ENCODE data around the gene KLHL33. TPM values are rescaled to one million over a fixed set of nuclear protein-coding genes. Genes with fewer than 3 reads are reported as not detected.

KLHL33 gene, protein sequence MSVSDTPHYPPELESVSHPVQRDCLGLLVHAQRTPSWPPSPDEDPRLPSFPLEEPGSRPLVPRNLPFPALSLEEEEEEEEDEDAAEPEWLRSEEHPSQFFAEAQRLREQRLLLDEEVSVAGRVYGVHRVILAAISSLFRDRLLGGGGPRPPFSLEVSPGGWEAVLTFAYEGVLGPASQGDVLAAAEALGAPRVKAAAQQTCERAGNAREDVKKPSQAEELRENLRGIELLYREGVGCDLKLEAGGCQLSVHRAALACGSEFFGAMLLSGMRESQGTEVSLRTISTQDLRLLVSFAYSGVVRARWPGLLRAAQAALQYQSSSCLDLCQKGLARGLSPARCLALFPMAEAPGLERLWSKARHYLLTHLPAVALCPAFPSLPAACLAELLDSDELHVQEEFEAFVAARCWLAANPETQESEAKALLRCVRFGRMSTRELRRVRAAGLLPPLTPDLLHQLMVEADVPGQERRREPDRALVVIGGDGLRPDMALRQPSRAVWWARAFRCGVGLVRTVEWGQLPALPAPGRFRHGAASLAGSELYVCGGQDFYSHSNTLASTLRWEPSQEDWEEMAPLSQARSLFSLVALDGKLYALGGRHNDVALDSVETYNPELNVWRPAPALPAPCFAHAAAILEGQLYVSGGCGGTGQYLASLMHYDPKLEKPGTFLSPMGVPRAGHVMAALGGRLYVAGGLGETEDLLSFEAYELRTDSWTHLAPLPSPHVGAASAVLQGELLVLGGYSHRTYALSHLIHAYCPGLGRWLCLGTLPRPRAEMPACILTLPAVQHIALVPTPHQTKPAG
- total RNA-seq (2022), result 0.14 TPM in 1 of 2 replicates, not detected in the other
- Bru-seq, nascent RNA, result not detected
- BruChase-seq, experiment 1, labeled RNA remaining after a 6-hour chase, result not detected
- BruChase-seq, experiment 2, labeled RNA remaining after a 2-hour chase, result percentile 8 among the genes with signal in this experiment
- long read RNA-seq, result 0 reads

DNA sequence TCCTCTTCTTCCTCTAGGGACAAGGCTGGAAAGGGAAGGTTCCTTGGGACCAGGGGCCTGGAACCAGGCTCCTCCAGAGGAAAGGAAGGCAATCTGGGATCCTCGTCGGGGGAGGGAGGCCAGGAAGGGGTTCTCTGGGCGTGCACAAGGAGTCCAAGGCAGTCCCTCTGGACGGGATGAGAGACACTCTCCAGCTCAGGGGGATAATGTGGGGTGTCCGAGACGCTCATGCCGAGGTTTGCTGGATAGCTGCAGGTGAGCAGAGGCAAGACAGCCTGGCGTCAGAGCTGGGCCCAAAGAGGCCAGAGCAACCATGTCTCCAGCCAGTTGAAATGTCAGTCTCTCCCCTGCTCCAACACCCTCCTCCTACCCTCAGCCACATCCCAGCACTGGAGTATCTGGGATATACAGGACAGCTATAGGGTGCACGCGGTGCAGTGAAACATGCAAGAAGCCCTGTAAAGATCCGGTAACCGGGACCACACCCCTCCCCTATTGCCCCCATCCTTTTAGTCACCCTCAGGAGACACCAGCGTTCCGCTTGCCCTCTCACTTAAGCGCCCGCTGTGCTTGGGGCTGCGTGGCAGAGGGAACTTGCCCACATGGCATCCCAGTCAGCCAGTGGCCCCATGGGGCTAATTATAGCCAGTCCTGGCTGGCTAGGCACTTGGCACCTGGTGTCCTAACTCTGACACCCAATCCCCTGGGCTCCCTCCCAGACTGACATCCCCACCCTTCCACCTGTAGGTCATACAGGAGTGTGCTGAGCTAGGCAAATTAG lies at the start of gene KLHL33:
KLHL33 (minus strand) TSS at position 585 of the 781 bp plus-strand sequence; CDS start at position 230, 355 bp downstream.
- ChIA-PET CTCF (interaction anchor here (0.6 to 1.4 kb wide), 4 partner anchors 18 to 177 kb away, joined by 3 to 4 read pairs (median 3); no protein-coding TSS in a partner anchor), POLR2A (no interaction called here)
- no peak within 1 kb of the TSS for H3K27ac Mint-ChIP-seq (ENCODE audit: low read depth, unreplicated experiment)
- intact Hi-C loops (cut with micrococcal nuclease), result no loop called here
- no peaks in the 10 kb centered on the region for H3K4me1 Mint-ChIP-seq (ENCODE audit: insufficient read depth, unreplicated experiment)
- no peaks in the 10 kb centered on the region for H3K36me3 Mint-ChIP-seq (ENCODE audit: insufficient read depth, unreplicated experiment)
- no peaks in the 10 kb centered on the region for H3K9me3 Mint-ChIP-seq (ENCODE audit: unreplicated experiment)
- no peak for DNase-seq (ENCODE audit: unreplicated experiment)
- no peaks in the 10 kb centered on the region for H3K27me3 Mint-ChIP-seq (ENCODE audit: insufficient read depth, unreplicated experiment)
- H3K4me3 Mint-ChIP-seq (ENCODE audit: unreplicated experiment), result no peak within 1 kb of the TSS
- BruUV-seq (replicated peaks), result no TSS peak
- TF ChIP-seq, protein P1, sequence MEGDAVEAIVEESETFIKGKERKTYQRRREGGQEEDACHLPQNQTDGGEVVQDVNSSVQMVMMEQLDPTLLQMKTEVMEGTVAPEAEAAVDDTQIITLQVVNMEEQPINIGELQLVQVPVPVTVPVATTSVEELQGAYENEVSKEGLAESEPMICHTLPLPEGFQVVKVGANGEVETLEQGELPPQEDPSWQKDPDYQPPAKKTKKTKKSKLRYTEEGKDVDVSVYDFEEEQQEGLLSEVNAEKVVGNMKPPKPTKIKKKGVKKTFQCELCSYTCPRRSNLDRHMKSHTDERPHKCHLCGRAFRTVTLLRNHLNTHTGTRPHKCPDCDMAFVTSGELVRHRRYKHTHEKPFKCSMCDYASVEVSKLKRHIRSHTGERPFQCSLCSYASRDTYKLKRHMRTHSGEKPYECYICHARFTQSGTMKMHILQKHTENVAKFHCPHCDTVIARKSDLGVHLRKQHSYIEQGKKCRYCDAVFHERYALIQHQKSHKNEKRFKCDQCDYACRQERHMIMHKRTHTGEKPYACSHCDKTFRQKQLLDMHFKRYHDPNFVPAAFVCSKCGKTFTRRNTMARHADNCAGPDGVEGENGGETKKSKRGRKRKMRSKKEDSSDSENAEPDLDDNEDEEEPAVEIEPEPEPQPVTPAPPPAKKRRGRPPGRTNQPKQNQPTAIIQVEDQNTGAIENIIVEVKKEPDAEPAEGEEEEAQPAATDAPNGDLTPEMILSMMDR (IDR thresholded peaks at IDR 0.05; ENCODE audit: unreplicated experiment), result no peak

DNA sequence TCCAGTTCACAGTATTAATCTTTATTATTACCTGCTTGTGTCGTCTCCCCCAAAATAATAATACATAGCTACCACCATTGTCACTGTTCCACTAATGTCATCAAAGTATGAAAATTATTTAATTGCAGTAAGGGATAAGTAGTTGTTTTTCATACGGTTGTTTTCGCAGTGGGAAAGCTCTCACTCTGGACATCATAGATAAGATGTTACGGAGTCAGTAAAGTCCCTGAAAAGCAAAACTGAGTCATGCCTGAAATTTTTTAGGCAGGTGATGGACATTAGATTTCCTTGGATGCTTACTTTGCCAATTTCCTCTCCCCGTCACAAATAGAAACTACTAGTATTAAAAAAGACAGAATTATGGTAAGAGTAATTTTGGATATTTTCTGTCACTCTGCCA lies 46.4 kb upstream of the KLHL33 start:
- H3K36me3 Mint-ChIP-seq (ENCODE audit: insufficient read depth, unreplicated experiment), result peaks cover 12% of the 10 kb centered on the region
- H3K9me3 Mint-ChIP-seq (ENCODE audit: unreplicated experiment), result no peaks in the 10 kb centered on the region
- no peak overlapping the region for H3K4me3 Mint-ChIP-seq (ENCODE audit: unreplicated experiment)
- ChIA-PET POLR2A (interaction anchor here (1.0 to 2.0 kb wide), 3 partner anchors 13 to 27 kb away, joined by 3 to 4 read pairs (median 4); partner anchors contain the start of genes APEX1, OSGEP, PIP4P1 and PNP), CTCF (interaction anchor here (1.1 to 1.2 kb wide), 2 partner anchors 47 to 126 kb away, joined by 3 to 5 read pairs; no protein-coding TSS in a partner anchor)
- TF ChIP-seq, protein P1 (IDR thresholded peaks at IDR 0.05; ENCODE audit: unreplicated experiment), result no peak
- no TSS peak for BruUV-seq (replicated peaks)
- intact Hi-C loops (cut with micrococcal nuclease), result no loop called here
- no peak overlapping the region for H3K27ac Mint-ChIP-seq (ENCODE audit: low read depth, unreplicated experiment)
- no peaks in the 10 kb centered on the region for H3K27me3 Mint-ChIP-seq (ENCODE audit: insufficient read depth, unreplicated experiment)
- peaks cover 5% of the 10 kb centered on the region for H3K4me1 Mint-ChIP-seq (ENCODE audit: insufficient read depth, unreplicated experiment)
- DNase-seq (ENCODE audit: unreplicated experiment), result no peak

DNA sequence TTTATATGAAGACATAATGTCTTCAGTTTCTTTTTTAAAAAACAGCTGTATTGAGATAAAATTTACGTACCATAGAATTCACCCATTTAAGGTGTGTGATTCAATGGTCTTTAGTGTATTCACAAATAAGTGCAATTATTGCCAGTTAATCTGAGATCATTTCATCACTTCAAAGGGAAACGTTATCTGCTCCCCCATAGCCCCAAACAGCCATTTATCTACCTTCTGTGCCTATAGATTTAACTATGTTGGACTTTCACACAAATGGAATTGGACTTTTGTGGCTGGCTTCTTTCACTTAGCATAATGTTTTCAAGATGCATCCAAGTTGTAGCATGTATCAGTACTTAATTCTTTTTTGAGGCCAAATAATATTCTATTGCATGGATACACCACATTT lies 42.9 kb upstream of the KLHL33 start:
- H3K36me3 Mint-ChIP-seq (ENCODE audit: insufficient read depth, unreplicated experiment), result peaks cover 47% of the 10 kb centered on the region
- CTCF ChIA-PET, result interaction anchor here (0.7 to 1.1 kb wide), 4 partner anchors 9 to 130 kb away, joined by 3 to 6 read pairs (median 4); partner anchors contain the start of gene PNP

More for the DNA sequence above, 42.9 kb upstream of the KLHL33 start:
- H3K4me3 Mint-ChIP-seq (ENCODE audit: unreplicated experiment), result no peak overlapping the region
- POLR2A ChIA-PET, result interaction anchor here (0.5 to 1.3 kb wide), 2 partner anchors 23 to 993 kb away, joined by 3 to 4 read pairs; partner anchors contain the start of gene APEX1
- intact Hi-C loops (cut with micrococcal nuclease), result no loop called here
- no peaks in the 10 kb centered on the region for H3K27me3 Mint-ChIP-seq (ENCODE audit: insufficient read depth, unreplicated experiment)
- no peaks in the 10 kb centered on the region for H3K9me3 Mint-ChIP-seq (ENCODE audit: unreplicated experiment)
- BruUV-seq (replicated peaks), result no TSS peak
- H3K4me1 Mint-ChIP-seq (ENCODE audit: insufficient read depth, unreplicated experiment), result no peaks in the 10 kb centered on the region
- no peak for DNase-seq (ENCODE audit: unreplicated experiment)
- no peak overlapping the region for H3K27ac Mint-ChIP-seq (ENCODE audit: low read depth, unreplicated experiment)
- TF ChIP-seq, protein P1 (IDR thresholded peaks at IDR 0.05; ENCODE audit: unreplicated experiment), result no peak

Measured in MCF 10A (cell line).